K562 (cell line): Measurements from ENCODE around the gene TMEM41B. TPM values are rescaled to one million over a fixed set of nuclear protein-coding genes. Genes with fewer than 3 reads are reported as not detected.

Experiments used
- ATAC-seq: fragments of 200-7000 bp; cut with Tn5 transposase; 3 replicates; pipeline ENCODE4 v1.9.1; 2020; ENCODE audit warnings: moderate library complexity
- BruUV-seq: library from RNA; stranded (reverse); fragments of 400-500 nt; replicated peaks from 2 replicates; lab custom pipeline; 2021; lab: Mats Ljungman, UMichigan
- CTCF ChIA-PET: fragments of 300-600 bp; formaldehyde crosslinking; extraction: SDS; loops from one replicate; lab custom pipeline; 2021; ENCODE audit warnings: low intra/inter-chr PET ratio; lab: Yijun Ruan, JAX
- POLR2A ChIA-PET: fragments of 300-600, 350-650 bp; sonication (Branson Sonifier 250); formaldehyde crosslinking; extraction: SDS; loops from one replicate; lab custom pipeline; 2021; ENCODE audit warnings: antibody characterized with exemption, inconsistent platforms; lab: Yijun Ruan, JAX
- DNase-seq, 4 experiments: peaks; one replicate each; pipeline versions ENCODE4 v3.0.0 to v3.0.0-alpha.2; 2011 to 2018; ENCODE audit warnings: low spot score in 3 of 4, mixed read lengths in 3 of 4; ENCODE audit errors: extremely low read depth in 1 of 4
- FAIRE-seq: peaks from 2 replicates; lab custom pipeline; 2011; peaks lifted over from hg19 to GRCh38; lab: Jason Lieb, UNC
- H2AFZ ChIP-seq: 2 replicates; pipeline ENCODE4 v1.6.0; 2011; ENCODE audit warnings: low read depth, low read length, control low read depth, inconsistent platforms
- H3K27ac ChIP-seq: fragments of 200-600 bp; 3 replicates; pipeline ENCODE4 v1.8.0; 2011; ENCODE audit warnings: low read depth, mild to moderate bottlenecking, control low read depth, inconsistent platforms, low read length, moderate library complexity, mixed read lengths; ENCODE audit errors: extremely low read depth
- H3K27me3 ChIP-seq, 2 experiments: fragments of 300-600 bp in 1 of 2; 2 replicates in 1 of 2; 3 replicates in 1 of 2; pipeline versions ENCODE4 v1.6.0 to v1.8.0; 2011; ENCODE audit warnings: inconsistent platforms in 2 of 2, low read length in 2 of 2, mild to moderate bottlenecking in 1 of 2, mixed read lengths in 1 of 2, moderate library complexity in 1 of 2; ENCODE audit not compliant: control insufficient read depth in 2 of 2, insufficient read depth in 2 of 2
- H3K36me3 ChIP-seq: fragments of 300-600 bp; 3 replicates; pipeline ENCODE4 v1.8.0; 2011; ENCODE audit warnings: mild to moderate bottlenecking, low read length, inconsistent platforms; ENCODE audit not compliant: control insufficient read depth, insufficient read depth
- H3K4me1 ChIP-seq, 2 experiments: fragments of 200-600 bp in 1 of 2; replicated peaks in 1 of 2; 2 replicates in 1 of 2; 3 replicates in 1 of 2; pipeline versions ENCODE4 v1.5.1 to v1.8.0; 2011; ENCODE audit warnings: inconsistent platforms in 2 of 2, low read length in 2 of 2, mild to moderate bottlenecking in 1 of 2, mixed read lengths in 1 of 2, moderate library complexity in 1 of 2; ENCODE audit not compliant: control insufficient read depth in 2 of 2, insufficient read depth in 2 of 2
- H3K4me2 ChIP-seq: 2 replicates; pipeline ENCODE4 v1.6.1; 2011; ENCODE audit warnings: low read length, control low read depth, inconsistent platforms, mixed read lengths; ENCODE audit not compliant: insufficient read depth
- H3K4me3 ChIP-seq: fragments of 200-600 bp; sonication (generic), shearing (Covaris generic); 2 replicates; pipeline ENCODE4 v1.5.1; 2016; ENCODE audit warnings: control low read depth, inconsistent platforms
- H3K79me2 ChIP-seq: fragments of 200-600 bp; 3 replicates; pipeline ENCODE4 v1.8.0; 2011; ENCODE audit warnings: low read length, inconsistent platforms; ENCODE audit not compliant: control insufficient read depth, insufficient read depth
- H3K9ac ChIP-seq, 2 experiments: 2 replicates each; pipeline versions ENCODE4 v1.6.0 to v1.6.1; 2011; ENCODE audit warnings: low read depth in 2 of 2, low read length in 2 of 2, control low read depth in 1 of 2, inconsistent platforms in 1 of 2, mild to moderate bottlenecking in 1 of 2, mixed read lengths in 1 of 2; ENCODE audit not compliant: insufficient read depth in 1 of 2
- H3K9me1 ChIP-seq: one replicate; pipeline ENCODE4 v1.6.0; 2011; ENCODE audit warnings: inconsistent platforms, mild to moderate bottlenecking, low read length, moderate library complexity; ENCODE audit not compliant: control insufficient read depth, insufficient read depth
- H3K9me3 ChIP-seq: replicated peaks from 2 replicates; pipeline ENCODE4 v1.5.1; 2011; ENCODE audit warnings: low read depth, low read length, inconsistent platforms; ENCODE audit not compliant: control insufficient read depth, insufficient read depth
- H4K20me1 ChIP-seq: replicated peaks from 2 replicates; pipeline ENCODE4 v1.6.1; 2011; ENCODE audit warnings: low read length, inconsistent platforms, mixed read lengths; ENCODE audit not compliant: control insufficient read depth, insufficient read depth
- BRD9 ChIP-seq: fragments of 450-650 bp; IDR thresholded peaks from 2 replicates; pipeline ENCODE4 v1.6.1; 2018; ENCODE audit warnings: low read depth; ENCODE audit not compliant: partially characterized antibody
- RBM25 ChIP-seq: fragments of 200-400 bp; formaldehyde crosslinking; IDR thresholded peaks from 2 replicates; pipeline ENCODE4 v1.6.1; 2018; ENCODE audit warnings: low read length, low read depth, moderate library complexity; ENCODE audit not compliant: severe bottlenecking
- ZC3H4 ChIP-seq: sonication (generic); formaldehyde crosslinking; IDR thresholded peaks from 2 replicates; pipeline ENCODE4 v1.9.0; 2021; ENCODE audit warnings: missing genetic modification reagents, borderline replicate concordance
- ZNF121 ChIP-seq: sonication (generic); formaldehyde crosslinking; conservative IDR thresholded peaks from 2 replicates; pipeline ENCODE4 v1.8.0; 2022; ENCODE audit warnings: missing genetic modification reagents
- ZNF408 ChIP-seq: fragments of 250-450 bp; sonication (Bioruptor Pico); IDR thresholded peaks from 2 replicates; pipeline ENCODE4 v1.4.0; 2020; ENCODE audit warnings: low read depth, mild to moderate bottlenecking, moderate library complexity
- WGBS: fragments of 100-300 bp; shearing (Covaris generic); methylation state at CpG from one replicate; pipeline ENCODE4 v1.1.6; 2016; ENCODE audit warnings: low coverage, mixed read lengths; ENCODE audit not compliant: insufficient coverage; ENCODE audit errors: missing lambda C conversion rate; 5-methylcytosine and 5-hydroxymethylcytosine counted together
- in situ Hi-C: fragments of 300-500 bp; cut with MboI; formaldehyde crosslinking; loops from 4 replicates; pipeline ENCODE4 v1.15.0; 2018; ENCODE audit warnings: inconsistent platforms, mixed read lengths
- intact Hi-C: fragments of 100-400 bp; cut with micrococcal nuclease; formaldehyde crosslinking; loops from 2 replicates; pipeline ENCODE4 v1.14.2; 2022
- polyA plus RNA-seq, 8 experiments: library from polyadenylated mRNA; depleted of rRNA in 4 of 8; stranded (reverse) in 5 of 8; unstranded in 3 of 8; fragments of >200 nt; fragmentation: Nextera tagmentation in 2 of 8; fragmentation: Illumina TruSeq in 1 of 8; extraction: Ambion mirVana in 2 of 8; extraction: Trizol in 1 of 8; gene quantifications; 2 replicates each; pipeline versions ENCODE4 v1.2.1 to v1.2.3, GENCODE V29; 2011 to 2014; ENCODE audit warnings: inconsistent platforms in 1 of 8, missing spikeins in 1 of 8
- total RNA-seq, 7 experiments: library from RNA; depleted of rRNA in 6 of 7; stranded (reverse); fragments of >200 nt in 6 of 7; fragmentation: Illumina TruSeq in 2 of 7; extraction: Trizol in 2 of 7; gene quantifications; 2 replicates each; pipeline versions ENCODE4 v1.2.1 to v1.2.3, GENCODE V29; 2011 to 2021; ENCODE audit warnings: low replicate concordance in 1 of 7
- TF ChIP-seq, protein P1 (sequence below): fragments of 450-650 bp; conservative IDR thresholded peaks from 2 replicates; pipeline ENCODE4 v1.6.1; 2016; ENCODE audit warnings: missing genetic modification characterization, low read depth, mild to moderate bottlenecking, control low read depth, missing compliant biosample characterization
- TF ChIP-seq, protein P2 (sequence below): IDR thresholded peaks from 3 replicates; pipeline ENCODE4 v1.6.1; 2011; ENCODE audit warnings: borderline replicate concordance, mild to moderate bottlenecking; ENCODE audit not compliant: insufficient read length, insufficient read depth

Gene TMEM41B
- total and polyA plus RNA-seq, 9 of the 15 experiments (the other 6 are each of a cell fraction or from before 2014, with no cell fraction given), result 17.1 to 89.6 (median 48.7) TPM

DNA sequence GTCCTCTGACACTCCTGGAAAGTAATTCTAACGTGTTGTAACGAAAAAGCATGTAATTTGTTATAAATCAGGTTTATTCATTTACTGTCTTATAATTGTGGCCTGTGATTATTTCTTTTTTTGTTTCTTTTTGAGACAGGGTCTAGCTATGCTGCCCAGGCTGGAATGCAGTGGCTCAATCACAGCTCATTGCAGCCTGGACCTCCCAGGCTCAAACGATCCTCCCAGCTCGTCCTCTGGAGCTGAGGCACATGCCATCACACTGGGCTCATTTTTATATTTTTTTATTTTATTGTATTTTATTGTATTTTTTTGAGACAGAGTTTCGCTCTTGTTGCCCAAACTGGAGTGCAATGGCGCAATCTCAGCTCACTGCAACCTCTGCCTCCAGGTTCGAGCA is 65.1 kb downstream of the TMEM41B start:
- intact Hi-C loops, result no loop called here
- CTCF ChIA-PET, result no interaction called here
- no peak overlapping the region for H2AFZ ChIP-seq

More for the DNA sequence above, 65.1 kb downstream of the TMEM41B start:
- H3K9ac ChIP-seq, result no peak overlapping the region
- 88% methylated on average over 7 of the region's 7 CpGs for WGBS
- no peak overlapping the region for H3K4me2 ChIP-seq
- TF ChIP-seq, protein P1, sequence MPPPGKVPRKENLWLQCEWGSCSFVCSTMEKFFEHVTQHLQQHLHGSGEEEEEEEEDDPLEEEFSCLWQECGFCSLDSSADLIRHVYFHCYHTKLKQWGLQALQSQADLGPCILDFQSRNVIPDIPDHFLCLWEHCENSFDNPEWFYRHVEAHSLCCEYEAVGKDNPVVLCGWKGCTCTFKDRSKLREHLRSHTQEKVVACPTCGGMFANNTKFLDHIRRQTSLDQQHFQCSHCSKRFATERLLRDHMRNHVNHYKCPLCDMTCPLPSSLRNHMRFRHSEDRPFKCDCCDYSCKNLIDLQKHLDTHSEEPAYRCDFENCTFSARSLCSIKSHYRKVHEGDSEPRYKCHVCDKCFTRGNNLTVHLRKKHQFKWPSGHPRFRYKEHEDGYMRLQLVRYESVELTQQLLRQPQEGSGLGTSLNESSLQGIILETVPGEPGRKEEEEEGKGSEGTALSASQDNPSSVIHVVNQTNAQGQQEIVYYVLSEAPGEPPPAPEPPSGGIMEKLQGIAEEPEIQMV (tag), result no peak
- no peak for TF ChIP-seq BRD9
- no peak for TF ChIP-seq ZC3H4 (CRISPR knock-in tag)
- TF ChIP-seq, protein P2, sequence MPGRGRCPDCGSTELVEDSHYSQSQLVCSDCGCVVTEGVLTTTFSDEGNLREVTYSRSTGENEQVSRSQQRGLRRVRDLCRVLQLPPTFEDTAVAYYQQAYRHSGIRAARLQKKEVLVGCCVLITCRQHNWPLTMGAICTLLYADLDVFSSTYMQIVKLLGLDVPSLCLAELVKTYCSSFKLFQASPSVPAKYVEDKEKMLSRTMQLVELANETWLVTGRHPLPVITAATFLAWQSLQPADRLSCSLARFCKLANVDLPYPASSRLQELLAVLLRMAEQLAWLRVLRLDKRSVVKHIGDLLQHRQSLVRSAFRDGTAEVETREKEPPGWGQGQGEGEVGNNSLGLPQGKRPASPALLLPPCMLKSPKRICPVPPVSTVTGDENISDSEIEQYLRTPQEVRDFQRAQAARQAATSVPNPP, result no peak
- peak; percentile 20 for TF ChIP-seq RBM25
- peak; percentile 56; the same call in 1 of the 2 replicates for TF ChIP-seq ZNF121 (CRISPR knock-in tag)
- TF ChIP-seq ZNF408 (CRISPR knock-in tag), result no peak
- no peaks in the 10 kb centered on the region for H3K27me3 ChIP-seq
- ATAC-seq (no peak), FAIRE-seq (no peak), DNase-seq (no peak)
- no peaks in the 10 kb centered on the region for H4K20me1 ChIP-seq
- no peaks in the 10 kb centered on the region for H3K9me1 ChIP-seq
- no peaks in the 10 kb centered on the region for H3K9me3 ChIP-seq
- POLR2A ChIA-PET, result no interaction called here
- H3K36me3 ChIP-seq, result peaks cover 3% of the 10 kb centered on the region; the same call in 2 of the 3 replicates
- peaks cover 68% of the 10 kb centered on the region for H3K79me2 ChIP-seq
- peaks cover 8 to 15% of the 10 kb centered on the region in 2 experiments; a peak in 4 of 5 replicates for H3K4me1 ChIP-seq
- H3K27ac ChIP-seq, result no peak overlapping the region
- in situ Hi-C loops, result no loop called here
- BruUV-seq, result no TSS peak
- no peak overlapping the region for H3K4me3 ChIP-seq
